ENCODE measurements around the gene CACNG4.

The CACNG4 gene

GRCh38 chr17:66995944-66996343 is 31.4 kb downstream of the CACNG4 start:
- Histone ChIP-seq H3K27ac (ENCODE audit: low read depth, low read length) (no peak overlapping the region), H2AFZ (ENCODE audit: low read length, unreplicated experiment) (no peak overlapping the region), H3K79me2 (ENCODE audit: control insufficient read depth, insufficient read depth, low read length, unreplicated experiment) (no peaks in the 10 kb centered on the region), H3K36me3 (ENCODE audit: insufficient read depth, low read length) (no peaks in the 10 kb centered on the region), H3K27me3 (ENCODE audit: insufficient read depth, low read length) (peaks cover 38% of the 10 kb centered on the region), H3K4me1 (ENCODE audit: control insufficient read depth, insufficient read depth, low read length, unreplicated experiment) (no peaks in the 10 kb centered on the region), H3K4me3 (ENCODE audit: low read depth, low read length) (no peak overlapping the region)

GRCh38 chr17:66996926-66997325 is 32.4 kb downstream of the CACNG4 start:
- H3K27me3 ChIP-seq (ENCODE audit: insufficient read depth, low read length) = peaks cover 38% of the 10 kb centered on the region
- H3K79me2 ChIP-seq (ENCODE audit: control insufficient read depth, insufficient read depth, low read length, unreplicated experiment) = no peaks in the 10 kb centered on the region
- H3K27ac ChIP-seq (ENCODE audit: low read depth, low read length) = no peak overlapping the region
- no peak overlapping the region for H2AFZ ChIP-seq (ENCODE audit: low read length, unreplicated experiment)
- H3K36me3 ChIP-seq (ENCODE audit: insufficient read depth, low read length) = no peaks in the 10 kb centered on the region
- H3K4me1 ChIP-seq (ENCODE audit: control insufficient read depth, insufficient read depth, low read length, unreplicated experiment) = no peaks in the 10 kb centered on the region
- no peak overlapping the region for H3K4me3 ChIP-seq (ENCODE audit: low read depth, low read length)

GRCh38 chr17:67003231-67003630 is 38.7 kb downstream of the CACNG4 start:
- H3K36me3 ChIP-seq (ENCODE audit: insufficient read depth, low read length) = no peaks in the 10 kb centered on the region
- no peak overlapping the region for H3K4me3 ChIP-seq (ENCODE audit: low read depth, low read length)
- no peak overlapping the region for H2AFZ ChIP-seq (ENCODE audit: low read length, unreplicated experiment)
- H3K79me2 ChIP-seq (ENCODE audit: control insufficient read depth, insufficient read depth, low read length, unreplicated experiment) = no peaks in the 10 kb centered on the region
- H3K27me3 ChIP-seq (ENCODE audit: insufficient read depth, low read length) = peaks cover 90% of the 10 kb centered on the region
- H3K27ac ChIP-seq (ENCODE audit: low read depth, low read length) = no peak overlapping the region
- H3K4me1 ChIP-seq (ENCODE audit: control insufficient read depth, insufficient read depth, low read length, unreplicated experiment) = no peaks in the 10 kb centered on the region

GRCh38 chr17:67004181-67004580 is 39.7 kb downstream of the CACNG4 start:
- no peaks in the 10 kb centered on the region for H3K79me2 ChIP-seq (ENCODE audit: control insufficient read depth, insufficient read depth, low read length, unreplicated experiment)
- no peaks in the 10 kb centered on the region for H3K36me3 ChIP-seq (ENCODE audit: insufficient read depth, low read length)
- H3K4me3 ChIP-seq (ENCODE audit: low read depth, low read length) = no peak overlapping the region
- no peak overlapping the region for H3K27ac ChIP-seq (ENCODE audit: low read depth, low read length)
- no peak overlapping the region for H2AFZ ChIP-seq (ENCODE audit: low read length, unreplicated experiment)
- H3K4me1 ChIP-seq (ENCODE audit: control insufficient read depth, insufficient read depth, low read length, unreplicated experiment) = no peaks in the 10 kb centered on the region
- H3K27me3 ChIP-seq (ENCODE audit: insufficient read depth, low read length) = peaks cover 88% of the 10 kb centered on the region

GRCh38 chr17:67007266-67007665 is 42.8 kb downstream of the CACNG4 start:
- H3K36me3 ChIP-seq (ENCODE audit: insufficient read depth, low read length) = no peaks in the 10 kb centered on the region
- peaks cover 97% of the 10 kb centered on the region for H3K27me3 ChIP-seq (ENCODE audit: insufficient read depth, low read length)
- H2AFZ ChIP-seq (ENCODE audit: low read length, unreplicated experiment) = no peak overlapping the region
- H3K79me2 ChIP-seq (ENCODE audit: control insufficient read depth, insufficient read depth, low read length, unreplicated experiment) = no peaks in the 10 kb centered on the region
- H3K27ac ChIP-seq (ENCODE audit: low read depth, low read length) = no peak overlapping the region
- no peak overlapping the region for H3K4me3 ChIP-seq (ENCODE audit: low read depth, low read length)
- H3K4me1 ChIP-seq (ENCODE audit: control insufficient read depth, insufficient read depth, low read length, unreplicated experiment) = no peaks in the 10 kb centered on the region

- no peak overlapping the region for H3K27ac ChIP-seq (ENCODE audit: low read depth, low read length)
- no peaks in the 10 kb centered on the region for H3K79me2 ChIP-seq (ENCODE audit: control insufficient read depth, insufficient read depth, low read length, unreplicated experiment)
Observed at GRCh38 chr17:67008101-67008500, 43.6 kb downstream of the CACNG4 start.

GRCh38 chr17:67011527-67012175 is 47.1 kb downstream of the CACNG4 start:
- H3K27me3 ChIP-seq (ENCODE audit: insufficient read depth, low read length) = peaks cover 90% of the 10 kb centered on the region

More at GRCh38 chr17:67008101-67008500, 43.6 kb downstream of the CACNG4 start:
- Histone ChIP-seq H3K27me3 (ENCODE audit: insufficient read depth, low read length) (peaks cover 97% of the 10 kb centered on the region), H3K36me3 (ENCODE audit: insufficient read depth, low read length) (no peaks in the 10 kb centered on the region), H3K4me1 (ENCODE audit: control insufficient read depth, insufficient read depth, low read length, unreplicated experiment) (no peaks in the 10 kb centered on the region), H2AFZ (ENCODE audit: low read length, unreplicated experiment) (no peak overlapping the region), H3K4me3 (ENCODE audit: low read depth, low read length) (no peak overlapping the region)

GRCh38 chr17:67013891-67014290 is 49.4 kb downstream of the CACNG4 start:
- no peak overlapping the region for H3K4me3 ChIP-seq (ENCODE audit: low read depth, low read length)
- H3K27me3 ChIP-seq (ENCODE audit: insufficient read depth, low read length) = peaks cover 81% of the 10 kb centered on the region
- H3K27ac ChIP-seq (ENCODE audit: low read depth, low read length) = no peak overlapping the region
- no peaks in the 10 kb centered on the region for H3K79me2 ChIP-seq (ENCODE audit: control insufficient read depth, insufficient read depth, low read length, unreplicated experiment)
- H2AFZ ChIP-seq (ENCODE audit: low read length, unreplicated experiment) = no peak overlapping the region
- H3K4me1 ChIP-seq (ENCODE audit: control insufficient read depth, insufficient read depth, low read length, unreplicated experiment) = no peaks in the 10 kb centered on the region
- H3K36me3 ChIP-seq (ENCODE audit: insufficient read depth, low read length) = no peaks in the 10 kb centered on the region

More at GRCh38 chr17:67011527-67012175, 47.1 kb downstream of the CACNG4 start:
- Histone ChIP-seq H3K4me1 (ENCODE audit: control insufficient read depth, insufficient read depth, low read length, unreplicated experiment) (no peaks in the 10 kb centered on the region), H3K27ac (ENCODE audit: low read depth, low read length) (no peak overlapping the region), H3K79me2 (ENCODE audit: control insufficient read depth, insufficient read depth, low read length, unreplicated experiment) (no peaks in the 10 kb centered on the region), H3K36me3 (ENCODE audit: insufficient read depth, low read length) (no peaks in the 10 kb centered on the region), H3K4me3 (ENCODE audit: low read depth, low read length) (no peak overlapping the region), H2AFZ (ENCODE audit: low read length, unreplicated experiment) (no peak overlapping the region)

- no peak overlapping the region for H3K27ac ChIP-seq (ENCODE audit: low read depth, low read length)
- H3K4me1 ChIP-seq (ENCODE audit: control insufficient read depth, insufficient read depth, low read length, unreplicated experiment) = no peaks in the 10 kb centered on the region
- H3K27me3 ChIP-seq (ENCODE audit: insufficient read depth, low read length) = peaks cover 72% of the 10 kb centered on the region
- no peak overlapping the region for H3K4me3 ChIP-seq (ENCODE audit: low read depth, low read length)
- H3K36me3 ChIP-seq (ENCODE audit: insufficient read depth, low read length) = no peaks in the 10 kb centered on the region
- H2AFZ ChIP-seq (ENCODE audit: low read length, unreplicated experiment) = no peak overlapping the region
- H3K79me2 ChIP-seq (ENCODE audit: control insufficient read depth, insufficient read depth, low read length, unreplicated experiment) = no peaks in the 10 kb centered on the region
Observed at GRCh38 chr17:67015001-67015400, 50.5 kb downstream of the CACNG4 start.

- Histone ChIP-seq H3K36me3 (ENCODE audit: insufficient read depth, low read length) (no peaks in the 10 kb centered on the region), H3K27me3 (ENCODE audit: insufficient read depth, low read length) (peaks cover 60% of the 10 kb centered on the region), H3K27ac (ENCODE audit: low read depth, low read length) (no peak overlapping the region), H3K4me1 (ENCODE audit: control insufficient read depth, insufficient read depth, low read length, unreplicated experiment) (no peaks in the 10 kb centered on the region), H2AFZ (ENCODE audit: low read length, unreplicated experiment) (no peak overlapping the region), H3K79me2 (ENCODE audit: control insufficient read depth, insufficient read depth, low read length, unreplicated experiment) (no peaks in the 10 kb centered on the region), H3K4me3 (ENCODE audit: low read depth, low read length) (no peak overlapping the region)
Observed at GRCh38 chr17:67016039-67016762, 51.7 kb downstream of the CACNG4 start.

- Histone ChIP-seq H3K27ac (ENCODE audit: low read depth, low read length) (no peak overlapping the region), H3K4me3 (ENCODE audit: low read depth, low read length) (no peak overlapping the region), H3K27me3 (ENCODE audit: insufficient read depth, low read length) (peaks cover 43% of the 10 kb centered on the region), H3K79me2 (ENCODE audit: control insufficient read depth, insufficient read depth, low read length, unreplicated experiment) (no peaks in the 10 kb centered on the region), H2AFZ (ENCODE audit: low read length, unreplicated experiment) (no peak overlapping the region), H3K4me1 (ENCODE audit: control insufficient read depth, insufficient read depth, low read length, unreplicated experiment) (no peaks in the 10 kb centered on the region), H3K36me3 (ENCODE audit: insufficient read depth, low read length) (no peaks in the 10 kb centered on the region)
Observed at GRCh38 chr17:67017910-67018309, 53.4 kb downstream of the CACNG4 start.
